DND-41 (cell line): ENCODE results near the gene PRIM2.
"Not testable (repeated sequence)": the region's sequence is repeated elsewhere in the genome, so short reads cannot be mapped to it uniquely, and the experiment has no call there.

Experiments
- ATAC-seq: fragments of 200-7000 bp; cut with Tn5 transposase; 3 replicates; pipeline ENCODE4 v1.9.1; 2021; ENCODE audit warnings: low read depth; ENCODE audit not compliant: insufficient read depth
- DNase-seq: peaks from one replicate; pipeline ENCODE4 v3.0.0-alpha.2; 2020
- H2AFZ ChIP-seq: 2 replicates; pipeline ENCODE4 v1.6.0; 2012; ENCODE audit warnings: low read depth, low read length
- H3K27ac ChIP-seq: 2 replicates; pipeline ENCODE4 v1.5.1; 2012; ENCODE audit warnings: low read length, inconsistent platforms
- H3K27me3 ChIP-seq: fragments of 200-600 bp; sonication (generic); 2 replicates; pipeline ENCODE4 v1.6.0; 2012; ENCODE audit warnings: low read length, mild to moderate bottlenecking, inconsistent platforms; ENCODE audit not compliant: insufficient read depth, poor library complexity
- H3K36me3 ChIP-seq: 2 replicates; pipeline ENCODE4 v1.5.1; 2012; ENCODE audit warnings: low read length, inconsistent platforms; ENCODE audit not compliant: insufficient read depth
- H3K4me1 ChIP-seq: 2 replicates; pipeline ENCODE4 v1.5.1; 2012; ENCODE audit warnings: mild to moderate bottlenecking, low read length; ENCODE audit not compliant: insufficient read depth
- H3K4me2 ChIP-seq: 2 replicates; pipeline ENCODE4 v1.6.0; 2012; ENCODE audit warnings: mild to moderate bottlenecking, moderate library complexity, low read length, inconsistent platforms; ENCODE audit not compliant: insufficient read depth
- H3K4me3 ChIP-seq, 2 experiments: fragments of 200-600 bp in 1 of 2; shearing (Covaris generic) in 1 of 2; 2 replicates each; pipeline ENCODE4 v1.5.1; 2012 to 2016; ENCODE audit warnings: inconsistent platforms in 2 of 2, low read length in 2 of 2, mild to moderate bottlenecking in 2 of 2, low read depth in 1 of 2, moderate library complexity in 1 of 2
- H3K79me2 ChIP-seq: 2 replicates; pipeline ENCODE4 v1.6.0; 2012; ENCODE audit warnings: low read length, inconsistent platforms; ENCODE audit not compliant: insufficient read depth
- H3K9ac ChIP-seq: 2 replicates; pipeline ENCODE4 v1.6.0; 2012; ENCODE audit warnings: low read depth, mild to moderate bottlenecking, inconsistent platforms, low read length, moderate library complexity
- H3K9me3 ChIP-seq: 2 replicates; pipeline ENCODE4 v1.5.1; 2012; ENCODE audit warnings: low read length, moderate library complexity, mild to moderate bottlenecking, inconsistent platforms; ENCODE audit not compliant: insufficient read depth, severe bottlenecking
- H4K20me1 ChIP-seq: 2 replicates; pipeline ENCODE4 v1.6.0; 2012; ENCODE audit warnings: low read length; ENCODE audit not compliant: insufficient read depth
- CTCF ChIP-seq: IDR thresholded peaks from 2 replicates; pipeline ENCODE4 v1.5.1; 2012; ENCODE audit warnings: borderline replicate concordance, low read length, moderate library complexity, mild to moderate bottlenecking; ENCODE audit not compliant: poor library complexity, severe bottlenecking; ENCODE audit errors: extremely low read depth
- EZH2 ChIP-seq: IDR thresholded peaks from 3 replicates; pipeline ENCODE4 v1.6.1; 2012; ENCODE audit warnings: borderline replicate concordance, low read depth, mild to moderate bottlenecking, moderate library complexity, low read length, inconsistent platforms; ENCODE audit not compliant: severe bottlenecking

Gene PRIM2

DNA sequence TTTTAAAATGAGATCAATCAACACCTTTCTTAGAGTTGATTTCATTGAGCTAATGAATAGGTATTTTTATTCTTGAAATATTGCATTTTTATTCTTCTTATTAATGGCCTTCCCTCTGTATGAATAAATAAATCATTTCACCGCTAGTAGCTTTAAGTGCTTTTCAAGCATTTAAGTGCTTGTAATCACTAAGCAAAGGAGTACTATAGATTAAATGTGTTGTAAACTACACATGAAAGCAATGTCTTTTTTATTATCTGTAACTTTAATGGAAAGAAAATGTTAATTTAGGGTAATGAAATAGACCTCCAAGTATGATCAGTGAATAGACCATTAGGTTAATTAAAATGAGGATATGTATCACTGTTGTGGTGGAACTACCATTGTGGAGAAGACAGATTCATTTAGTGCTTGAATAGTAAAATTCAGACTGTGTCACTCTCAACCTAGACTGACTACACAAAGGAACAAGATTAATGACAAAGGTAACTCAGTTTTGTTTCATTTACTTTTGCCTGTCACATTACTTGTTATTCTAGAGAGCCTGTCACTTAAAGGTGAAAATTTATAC lies 132.2 kb downstream of the PRIM2 start:
- not testable (repeated sequence) for H3K4me2 ChIP-seq, H4K20me1 ChIP-seq, DNase-seq, H3K4me1 ChIP-seq, H3K36me3 ChIP-seq, ATAC-seq, H2AFZ ChIP-seq, H3K27me3 ChIP-seq, H3K9ac ChIP-seq, H3K4me3 ChIP-seq, H3K9me3 ChIP-seq, H3K27ac ChIP-seq, H3K79me2 ChIP-seq

DNA sequence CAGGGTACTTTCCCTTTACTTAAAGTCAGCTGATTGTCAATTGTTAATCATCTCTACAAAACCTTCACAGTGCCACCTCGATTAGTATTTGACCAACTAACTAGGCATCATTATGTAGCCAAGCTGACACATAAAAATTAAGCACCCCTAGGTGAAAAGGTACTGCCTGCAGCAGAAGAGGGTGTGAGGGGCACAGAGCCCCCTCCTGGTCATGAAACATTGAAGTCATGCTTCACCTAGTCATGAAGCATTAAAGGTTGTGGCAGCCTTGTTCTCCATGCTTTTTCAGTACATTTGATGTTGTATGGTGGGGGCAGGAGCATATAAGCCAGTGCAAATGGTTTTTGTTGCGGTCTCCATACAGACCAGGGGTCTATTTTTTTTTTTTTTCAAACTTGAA lies 142.4 kb downstream of the PRIM2 start:
- H3K36me3 ChIP-seq, H3K4me1 ChIP-seq, H3K9me3 ChIP-seq, H4K20me1 ChIP-seq, H3K4me3 ChIP-seq, H3K27me3 ChIP-seq, H2AFZ ChIP-seq, H3K4me2 ChIP-seq, H3K79me2 ChIP-seq, DNase-seq, H3K27ac ChIP-seq, H3K9ac ChIP-seq: not testable (repeated sequence)
- ATAC-seq: 0 out of 3 replicates have a peak, but pooled peaks have one; percentile 40

DNA sequence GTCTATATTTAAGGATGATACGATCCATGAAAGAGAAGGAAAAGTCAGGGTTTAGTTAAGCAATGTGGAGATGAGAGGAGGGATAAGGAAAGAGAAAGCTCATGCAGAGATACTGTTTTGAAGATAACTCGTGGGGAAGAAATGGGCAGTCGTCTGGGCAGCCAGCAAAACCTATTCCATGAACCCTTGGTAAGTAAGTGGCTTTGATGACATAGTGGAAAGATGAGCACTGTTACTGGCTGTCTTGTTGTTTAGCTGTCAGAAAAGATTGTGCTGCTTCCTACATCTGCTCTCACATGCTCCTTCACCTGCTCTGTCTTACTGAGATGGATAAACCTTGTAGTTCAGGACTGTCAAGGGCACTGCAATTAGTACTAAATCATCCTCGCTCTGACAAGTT lies 143.6 kb downstream of the PRIM2 start:
- H3K36me3 ChIP-seq, H3K9me3 ChIP-seq, ATAC-seq, H3K4me3 ChIP-seq, H4K20me1 ChIP-seq, H3K4me1 ChIP-seq, H3K27me3 ChIP-seq, H2AFZ ChIP-seq, H3K9ac ChIP-seq, H3K27ac ChIP-seq, DNase-seq, H3K4me2 ChIP-seq, H3K79me2 ChIP-seq: not testable (repeated sequence)

DNA sequence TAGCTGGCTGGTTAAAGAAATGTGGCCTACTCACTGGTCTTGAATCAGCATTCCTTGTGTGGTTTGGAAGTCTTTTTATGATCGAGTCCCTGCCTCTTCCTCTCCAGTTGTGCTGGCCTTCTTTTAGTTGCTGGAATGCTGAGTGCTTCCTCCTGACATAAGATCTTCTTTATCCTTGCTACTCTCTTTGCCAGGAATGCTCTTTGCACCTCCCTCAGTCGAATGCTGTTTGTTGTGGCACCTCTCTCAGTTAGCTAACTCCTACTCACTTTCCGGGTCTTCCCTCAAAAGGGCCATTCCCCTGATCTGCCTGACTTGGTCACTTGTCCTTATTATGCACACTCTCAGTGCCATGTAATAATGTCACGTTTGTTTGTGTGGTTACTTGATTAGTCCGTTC lies 146.4 kb downstream of the PRIM2 start:
- not testable (repeated sequence) for H2AFZ ChIP-seq, DNase-seq, H4K20me1 ChIP-seq, H3K9ac ChIP-seq, ATAC-seq, H3K27me3 ChIP-seq, H3K4me1 ChIP-seq, H3K9me3 ChIP-seq, H3K4me3 ChIP-seq, H3K36me3 ChIP-seq, H3K27ac ChIP-seq, H3K79me2 ChIP-seq, H3K4me2 ChIP-seq

DNA sequence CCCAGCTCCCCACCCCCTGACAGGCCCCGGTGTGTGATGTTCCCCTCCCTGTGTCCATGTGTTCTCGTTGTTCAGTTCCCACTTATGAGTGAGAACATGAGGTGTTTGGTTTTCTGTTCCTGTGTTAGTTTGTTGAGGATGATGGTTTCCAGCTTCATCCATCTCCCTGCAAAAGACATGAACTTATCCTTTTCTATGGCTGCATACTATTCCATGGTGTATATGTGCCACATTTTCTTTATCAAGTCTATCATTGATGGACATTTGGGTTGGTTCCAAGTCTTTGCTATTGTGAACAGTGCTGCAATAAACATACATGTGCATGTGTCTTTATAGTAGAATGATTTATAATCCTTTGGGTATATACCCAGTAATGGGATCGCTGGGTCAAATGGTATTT lies 148.5 kb downstream of the PRIM2 start:
- not testable (repeated sequence) for DNase-seq, ATAC-seq, H3K27ac ChIP-seq, H3K4me3 ChIP-seq, H3K79me2 ChIP-seq, H2AFZ ChIP-seq, H3K36me3 ChIP-seq, H4K20me1 ChIP-seq, H3K9me3 ChIP-seq, H3K27me3 ChIP-seq, H3K4me2 ChIP-seq, H3K9ac ChIP-seq, H3K4me1 ChIP-seq

- H3K4me2 ChIP-seq: no peak overlapping the region
- H3K36me3 ChIP-seq: no peaks in the 10 kb centered on the region
- peaks cover 3% of the 10 kb centered on the region; the same call in 1 of the 2 replicates for H3K79me2 ChIP-seq
- DNase-seq (no peak), ATAC-seq (no peak)
- no peak overlapping the region for H3K9ac ChIP-seq
- no peak overlapping the region for H2AFZ ChIP-seq
- H3K4me3 ChIP-seq: no peak overlapping the region
- H3K9me3 ChIP-seq: no peaks in the 10 kb centered on the region
- no peaks in the 10 kb centered on the region for H3K27me3 ChIP-seq
- no peak for TF ChIP-seq CTCF
- no peak for TF ChIP-seq EZH2
- no peak overlapping the region for H3K27ac ChIP-seq
- no peaks in the 10 kb centered on the region for H3K4me1 ChIP-seq
- no peaks in the 10 kb centered on the region for H4K20me1 ChIP-seq
Observed at GRCh38 chr6:57469072-57469471, 151.6 kb downstream of the PRIM2 start.

GRCh38 chr6:57470148-57470547 lies 152.7 kb downstream of the PRIM2 start:
- H3K27ac ChIP-seq, H2AFZ ChIP-seq, ATAC-seq: not testable (repeated sequence)

More at GRCh38 chr6:57470148-57470547, 152.7 kb downstream of the PRIM2 start:
- DNase-seq, H3K9ac ChIP-seq, H3K36me3 ChIP-seq, H3K9me3 ChIP-seq, H4K20me1 ChIP-seq, H3K4me3 ChIP-seq, H3K27me3 ChIP-seq, H3K79me2 ChIP-seq, H3K4me2 ChIP-seq, H3K4me1 ChIP-seq: not testable (repeated sequence)
